NOMO-1 treated with DMSO at 0.1 percent for 48 hours (cell line): ENCODE measurements around the gene SHTN1.

Experiments used
- DNase-seq: peaks from one replicate; lab custom pipeline; 2025; ENCODE audit not compliant: unreplicated experiment; lab: John Stamatoyannopoulos, UW

The SHTN1 gene

GRCh38 chr10:116985611-116986010 is 19.4 kb downstream of the SHTN1 start:
- no peak for DNase-seq

DNA sequence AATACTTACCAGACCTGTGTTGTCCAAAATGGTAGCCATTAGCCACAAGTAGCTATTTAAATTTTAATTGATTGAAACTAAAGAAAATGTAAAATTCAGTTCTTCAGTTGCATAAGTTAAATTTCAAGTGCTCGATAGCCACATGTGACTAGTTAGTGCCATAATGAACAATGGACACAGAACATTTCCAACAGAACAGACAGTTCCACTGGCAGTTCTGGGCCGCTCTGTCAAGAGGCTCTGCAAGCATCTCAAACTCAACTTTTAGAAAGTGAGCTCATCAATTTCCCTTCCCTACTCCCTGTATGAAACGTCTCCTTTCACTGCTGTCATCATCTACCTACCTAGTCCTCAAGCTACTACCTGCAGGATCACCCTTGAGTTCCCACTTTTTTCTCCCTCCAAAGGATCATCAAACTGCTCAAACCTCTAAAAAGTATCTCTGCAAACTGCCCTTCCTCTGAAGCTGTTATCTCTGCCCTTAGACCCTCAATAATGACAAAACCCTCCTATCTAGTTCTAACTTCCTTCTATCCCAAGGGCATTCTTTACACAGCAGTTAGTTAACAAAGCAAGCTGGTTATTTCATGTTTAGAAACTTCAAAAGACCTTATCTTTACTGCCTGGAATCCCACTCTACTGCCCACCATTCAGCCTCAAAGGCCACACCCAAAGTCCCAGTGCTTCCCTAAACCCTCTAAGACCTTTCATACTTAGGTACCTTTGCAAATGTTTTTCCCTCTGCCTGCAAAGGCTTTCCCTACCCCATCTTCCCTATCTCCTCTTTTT is 20.6 kb downstream of the SHTN1 start:
- no peak for DNase-seq

GRCh38 chr10:116980041-116980440 is 24.9 kb downstream of the SHTN1 start:
- no peak for DNase-seq

GRCh38 chr10:116978901-116979300 is 26.1 kb downstream of the SHTN1 start:
- no peak for DNase-seq

GRCh38 chr10:116974456-116975005 is 30.5 kb downstream of the SHTN1 start:
- peak; percentile 38 for DNase-seq

DNA sequence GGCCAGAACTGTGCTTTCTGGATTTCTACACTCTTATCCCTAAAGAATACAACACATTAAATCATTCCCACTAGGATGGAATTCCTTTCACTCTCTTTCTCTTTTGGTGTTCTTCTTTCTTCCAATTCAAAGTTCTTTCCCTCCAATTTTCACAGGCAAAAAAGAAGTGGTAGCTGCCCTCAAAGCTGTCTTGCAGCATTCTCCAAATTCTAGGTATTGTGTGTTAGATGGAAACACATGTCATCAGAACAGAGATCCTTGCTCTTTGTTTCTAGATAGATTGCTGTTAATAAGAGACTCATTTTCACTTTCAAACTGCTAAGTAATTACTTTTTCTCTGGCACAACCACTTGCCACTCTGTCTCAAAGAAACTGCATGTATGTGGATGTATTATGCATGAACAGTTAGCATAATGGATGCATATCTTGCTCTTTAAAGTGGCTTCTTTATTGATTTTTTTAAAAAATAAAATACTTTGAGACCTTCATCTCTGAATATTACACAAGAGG is 31.0 kb downstream of the SHTN1 start:
- DNase-seq, result no peak

- DNase-seq, result no peak
Observed at GRCh38 chr10:116973371-116973905, 31.5 kb downstream of the SHTN1 start.

- no peak for DNase-seq
Observed at GRCh38 chr10:116972131-116972530, 32.9 kb downstream of the SHTN1 start.

- DNase-seq, result no peak
Observed at GRCh38 chr10:116970050-116970449, 34.9 kb downstream of the SHTN1 start.

DNA sequence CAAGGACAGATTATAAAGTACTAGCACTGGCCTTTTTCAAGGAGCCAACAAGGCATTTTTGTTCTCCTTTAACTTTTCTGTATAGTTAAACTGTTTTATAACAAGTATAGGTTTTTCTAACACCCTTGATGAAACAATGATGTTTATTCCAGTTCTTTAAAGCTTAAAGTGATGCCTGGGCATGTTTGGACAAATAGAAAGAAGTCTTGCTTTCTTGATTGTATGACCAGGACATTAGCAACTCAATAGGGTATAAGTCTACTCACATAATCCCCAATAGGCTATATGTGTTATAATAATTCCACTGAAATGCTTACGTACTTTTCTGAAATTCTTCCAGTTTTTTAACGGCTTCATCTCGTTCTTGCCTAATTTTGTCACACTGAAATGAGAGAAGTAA is 36.7 kb downstream of the SHTN1 start:
- no peak for DNase-seq

DNA sequence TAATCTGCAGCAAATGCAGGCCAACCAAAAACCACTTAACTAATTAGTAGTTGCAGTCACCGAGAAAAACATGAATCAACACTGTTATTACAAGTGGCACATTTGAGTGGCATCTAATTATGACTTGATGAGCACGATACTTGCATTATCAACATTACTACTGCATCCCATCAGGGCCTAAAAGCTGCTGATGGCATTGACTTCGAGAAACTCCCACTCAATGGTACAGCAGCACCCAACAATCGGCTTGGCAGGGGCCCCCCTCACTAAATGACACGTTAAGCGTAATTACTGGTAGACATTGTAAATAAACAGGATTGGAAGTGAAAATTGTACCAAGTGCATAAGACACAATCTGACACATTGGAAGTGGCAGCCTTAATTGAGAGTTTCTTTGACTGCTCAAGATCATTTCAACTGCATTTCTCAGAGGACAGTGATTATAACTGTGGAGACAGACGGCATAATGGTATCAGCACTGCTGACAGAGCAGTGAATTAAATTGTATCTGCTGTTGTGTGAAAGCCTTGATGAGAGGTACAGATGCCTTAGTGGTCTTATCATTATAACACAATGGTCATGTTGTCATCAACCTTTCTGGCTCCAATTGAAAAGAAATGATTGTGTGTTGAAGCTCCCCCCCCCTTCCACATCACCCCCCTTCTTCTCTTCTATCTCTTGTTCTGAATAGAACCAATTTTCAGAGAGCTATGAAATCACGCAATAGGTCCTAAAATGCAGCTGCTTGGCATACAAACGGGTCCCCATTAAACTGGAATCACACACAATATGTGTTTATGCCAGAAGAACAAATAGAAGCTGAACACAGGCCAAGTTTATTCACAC is 43.4 kb downstream of the SHTN1 start:
- no peak for DNase-seq

GRCh38 chr10:116960066-116960776 is 44.8 kb downstream of the SHTN1 start:
- no peak for DNase-seq

DNA sequence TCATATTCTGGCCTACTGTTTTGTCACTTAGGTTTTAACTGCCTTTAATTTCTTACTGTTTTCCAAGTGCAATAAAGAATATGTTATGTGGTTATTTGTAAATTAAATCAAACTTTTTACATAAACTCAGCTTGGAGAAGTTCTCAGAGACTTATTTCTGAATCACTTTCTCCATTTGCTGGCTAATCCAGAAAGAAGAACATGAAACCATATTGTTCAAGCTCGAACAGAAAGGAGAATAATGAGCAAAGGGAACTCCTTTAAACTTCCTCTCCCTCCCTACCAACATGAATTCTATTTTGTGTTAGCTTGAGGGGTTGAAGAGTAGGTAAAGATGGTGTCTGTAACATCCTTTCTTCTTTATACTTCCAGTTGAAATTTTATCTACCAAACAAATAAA is 52.3 kb downstream of the SHTN1 start:
- DNase-seq, result peak; percentile 77

GRCh38 chr10:116948530-116948870 is 56.5 kb downstream of the SHTN1 start:
- DNase-seq, result peak; percentile 81

GRCh38 chr10:116947841-116948529 is 57.0 kb downstream of the SHTN1 start:
- peak; percentile 92 for DNase-seq

GRCh38 chr10:116944911-116945310 is 60.1 kb downstream of the SHTN1 start:
- no peak for DNase-seq

- DNase-seq, result no peak
Observed at GRCh38 chr10:116931806-116932205, 73.2 kb downstream of the SHTN1 start.

- DNase-seq, result no peak
Observed at GRCh38 chr10:116926426-116926825, 78.6 kb downstream of the SHTN1 start.

- no peak for DNase-seq
Observed at GRCh38 chr10:116925056-116925455, 79.9 kb downstream of the SHTN1 start.

- no peak for DNase-seq
Observed at GRCh38 chr10:116919706-116920105, 85.3 kb downstream of the SHTN1 start.
